Stimulated activated CD8-positive, alpha-beta memory T cell treated with anti-CD3 and anti-CD28 coated beads, Interleukin-12 subunit alpha, Interleukin-12 subunit beta, amount 100 ng/mL, for 1 hour (primary cell): ENCODE results near the gene SLC25A44.
"Not testable (repeated sequence)": the region's sequence is repeated elsewhere in the genome, so short reads cannot be mapped to it uniquely, and the experiment has no call there.

Experiments
- DNase-seq: peaks from one replicate; pipeline ENCODE4 v3.0.0-alpha.2; 2020; ENCODE audit warnings: low read depth

SLC25A44 gene

DNA sequence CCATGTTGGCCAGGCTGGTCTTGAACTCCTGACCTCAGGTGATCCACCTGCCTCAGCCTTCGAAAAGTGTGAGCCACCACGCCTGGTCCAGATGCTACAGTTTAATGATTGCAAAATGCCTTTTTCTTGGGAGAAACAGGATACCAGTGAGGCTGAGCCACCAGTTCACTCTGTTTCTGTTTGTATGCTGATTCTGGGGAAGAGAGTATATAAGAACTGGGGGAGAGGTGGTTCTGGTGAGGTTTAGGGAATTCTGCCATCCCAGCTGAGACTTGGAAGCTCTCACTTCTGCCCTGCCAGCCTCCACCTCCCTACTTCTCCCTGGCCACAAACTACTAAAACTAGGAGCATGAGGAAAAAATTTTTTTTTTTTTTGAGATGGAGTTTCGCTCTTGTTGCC, 10.8 kb downstream of the SLC25A44 start:
- DNase-seq = no peak

DNA sequence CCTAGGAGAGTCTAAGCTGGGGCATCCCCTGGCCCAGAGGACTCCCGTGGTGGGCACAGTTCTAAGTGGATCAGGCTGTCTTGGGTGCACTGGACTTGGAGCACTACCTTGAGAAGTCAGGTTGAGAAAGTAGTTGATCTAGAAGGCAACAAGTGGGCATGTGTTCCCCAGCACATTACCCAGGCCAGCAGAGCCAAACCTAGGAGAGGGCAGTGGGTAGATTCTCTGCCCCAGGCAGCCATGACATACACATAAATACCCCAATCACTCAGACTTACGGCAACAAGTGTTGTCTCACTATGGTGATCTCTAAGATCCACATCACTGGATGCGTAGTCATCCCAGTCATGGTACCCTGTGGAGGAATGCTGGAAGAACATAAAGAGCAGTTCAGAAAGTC, 17.3 kb downstream of the SLC25A44 start:
- no peak for DNase-seq

DNA sequence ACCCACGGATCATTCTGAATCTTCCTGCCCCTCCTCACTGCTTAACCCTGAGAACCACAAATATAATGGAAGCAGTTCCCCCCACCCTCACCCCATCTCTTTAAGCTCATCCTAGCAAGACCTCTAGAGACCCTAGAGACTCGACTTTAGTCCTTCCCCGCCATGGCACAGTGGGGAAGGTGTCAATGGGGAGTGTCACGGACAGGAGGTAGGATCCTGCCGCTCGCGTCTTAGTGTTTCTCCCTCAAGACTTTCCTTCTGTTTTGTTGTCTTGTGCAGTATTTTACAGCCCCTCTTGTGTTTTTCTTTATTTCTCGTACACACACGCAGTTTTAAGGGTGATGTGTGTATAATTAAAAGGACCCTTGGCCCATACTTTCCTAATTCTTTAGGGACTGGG, 18.2 kb downstream of the SLC25A44 start:
- DNase-seq = no peak

DNA sequence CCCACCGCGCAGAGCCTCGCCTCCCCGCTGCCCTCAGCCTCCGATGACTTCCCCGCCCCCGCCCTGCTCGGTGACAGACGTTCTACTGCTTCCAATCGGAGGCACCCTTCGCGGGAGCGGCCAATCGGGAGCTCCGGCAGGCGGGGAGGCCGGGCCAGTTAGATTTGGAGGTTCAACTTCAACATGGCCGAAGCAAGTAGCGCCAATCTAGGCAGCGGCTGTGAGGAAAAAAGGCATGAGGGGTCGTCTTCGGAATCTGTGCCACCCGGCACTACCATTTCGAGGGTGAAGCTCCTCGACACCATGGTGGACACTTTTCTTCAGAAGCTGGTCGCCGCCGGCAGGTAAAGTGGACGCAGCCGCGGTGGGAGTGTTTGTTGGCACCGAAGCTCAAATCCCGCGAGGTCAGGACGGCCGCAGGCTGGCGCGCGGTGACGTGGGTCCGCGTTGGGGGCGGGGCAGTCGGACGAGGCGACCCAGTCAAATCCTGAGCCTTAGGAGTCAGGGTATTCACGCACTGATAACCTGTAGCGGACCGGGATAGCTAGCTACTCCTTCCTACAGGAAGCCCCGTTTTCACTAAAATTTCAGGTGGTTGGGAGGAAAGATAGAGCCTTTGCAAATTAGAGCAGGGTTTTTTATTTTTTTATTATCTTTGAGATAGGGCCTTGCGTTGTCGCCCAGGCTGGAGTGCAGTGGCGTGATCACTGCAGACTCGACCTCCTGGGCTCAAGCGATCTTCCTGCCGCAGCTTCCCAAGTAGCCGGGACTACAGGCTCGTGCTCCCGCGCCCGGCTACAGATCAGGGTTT, 19.1 kb downstream of the SLC25A44 start, which contains the start of gene PMF1:
Gene PMF1, plus strand, starts transcription at position 175 of the 811 bp plus-strand sequence. Its CDS starts 9 bp downstream, at position 184.
- DNase-seq = peak; percentile 94

DNA sequence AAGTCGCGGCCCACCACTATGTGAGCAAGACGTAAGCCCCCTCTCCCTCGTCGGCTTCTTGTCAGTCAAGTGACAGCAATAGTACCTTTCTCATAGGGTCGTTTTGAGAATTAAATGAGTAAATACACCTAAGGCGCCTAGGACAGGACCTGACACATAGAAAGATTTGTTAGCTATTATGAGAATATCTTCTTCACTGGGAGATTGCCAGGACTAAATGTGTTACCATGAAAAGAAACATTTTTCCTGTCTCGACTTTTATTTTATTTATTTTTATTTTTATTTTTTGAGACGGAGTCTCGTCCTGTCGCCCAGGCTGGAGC, 19.7 kb downstream of the SLC25A44 start:
- no peak for DNase-seq

GRCh38 chr1:156214024-156214748, 20.3 kb downstream of the SLC25A44 start:
- DNase-seq = no peak

DNA sequence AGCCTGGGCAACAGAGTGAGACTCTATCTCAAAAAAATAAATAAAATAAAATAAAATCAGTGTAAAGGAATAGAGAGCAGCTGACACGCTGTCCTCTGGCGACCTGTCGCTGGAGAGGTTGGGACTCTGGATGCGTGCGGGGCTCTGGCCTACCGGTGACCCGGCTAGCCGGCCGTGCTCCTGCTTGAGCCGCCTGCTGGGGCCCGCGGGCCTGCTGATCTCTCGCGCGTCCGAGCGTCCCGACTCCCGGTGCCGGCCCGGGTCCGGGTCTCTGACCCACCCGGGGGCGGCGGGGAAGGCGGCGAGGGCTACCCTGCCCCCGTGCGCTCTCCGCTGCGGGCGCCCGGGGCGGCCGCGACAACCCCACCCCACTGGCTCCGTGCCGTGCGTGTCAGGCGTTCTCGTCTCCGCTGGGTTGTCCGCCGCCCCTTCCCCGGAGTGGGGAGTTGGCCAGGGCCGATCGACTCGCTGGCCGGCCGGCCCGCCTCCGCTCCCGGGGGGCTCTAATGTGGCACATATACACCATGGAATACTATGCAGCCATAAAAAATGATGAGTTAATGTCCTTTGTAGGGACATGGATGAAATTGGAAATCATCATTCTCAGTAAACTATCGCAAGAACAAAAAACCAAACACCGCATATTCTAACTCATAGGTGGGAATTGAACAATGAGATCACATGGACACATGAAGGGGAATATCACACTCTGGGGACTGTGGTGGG, 22.6 kb downstream of the SLC25A44 start:
- not testable (repeated sequence) for DNase-seq

DNA sequence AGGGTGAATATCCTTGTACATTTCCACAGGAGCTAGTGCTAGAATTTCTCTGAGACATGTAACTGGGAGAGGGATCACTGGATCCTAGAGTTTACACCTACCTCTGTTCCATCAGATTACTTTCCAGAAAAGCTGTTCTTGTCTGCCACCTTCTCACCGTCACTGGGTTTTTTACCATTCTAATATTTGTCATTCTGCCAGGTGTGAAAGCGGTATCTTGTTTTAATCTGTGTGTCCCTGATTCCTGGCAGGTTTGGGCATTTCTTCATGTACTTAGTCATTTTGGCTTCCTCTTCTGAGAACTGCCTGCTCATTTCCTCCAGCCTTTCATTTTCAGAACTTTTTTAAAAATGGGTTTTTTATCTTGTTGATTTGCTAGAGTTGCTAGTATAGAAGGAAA, 24.0 kb downstream of the SLC25A44 start:
- no peak for DNase-seq

- DNase-seq = no peak
Observed at GRCh38 chr1:156220226-156220625, 26.3 kb downstream of the SLC25A44 start.

DNA sequence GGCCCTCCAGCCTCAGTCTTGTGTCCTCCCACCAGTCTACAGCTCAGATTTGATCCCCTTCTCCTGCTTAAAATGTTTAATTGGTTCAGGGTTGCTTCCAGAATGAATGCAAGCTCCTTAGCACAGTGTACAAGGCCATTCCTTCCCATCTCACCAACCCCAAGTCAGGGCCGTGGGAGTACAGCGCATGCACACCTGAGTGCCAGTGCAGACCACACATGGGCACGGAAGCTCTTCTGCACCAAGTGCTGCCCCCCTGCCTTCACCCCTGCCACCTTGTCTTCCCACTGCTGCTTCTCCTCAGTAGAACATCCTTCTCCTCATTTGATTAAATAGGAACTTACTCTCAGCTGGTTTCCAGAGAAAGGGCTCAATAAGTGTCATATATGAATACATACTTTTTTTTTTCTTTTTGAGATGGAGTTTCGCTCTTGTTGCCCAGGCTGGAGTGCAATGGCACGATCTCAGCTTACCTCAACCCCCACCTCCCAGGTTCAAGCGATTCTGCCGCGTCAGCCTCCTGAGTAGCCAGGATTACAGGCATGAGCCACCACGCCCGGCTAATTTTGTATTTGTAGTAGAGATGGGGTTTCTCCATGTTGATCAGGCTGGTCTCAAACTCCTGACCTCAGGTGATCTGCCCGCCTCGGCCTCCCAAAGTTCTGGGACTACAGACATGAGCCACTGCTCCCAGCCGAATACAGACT, 28.2 kb downstream of the SLC25A44 start:
- DNase-seq = no peak

- DNase-seq = no peak
Observed at GRCh38 chr1:156225677-156226014, 31.7 kb downstream of the SLC25A44 start.

DNA sequence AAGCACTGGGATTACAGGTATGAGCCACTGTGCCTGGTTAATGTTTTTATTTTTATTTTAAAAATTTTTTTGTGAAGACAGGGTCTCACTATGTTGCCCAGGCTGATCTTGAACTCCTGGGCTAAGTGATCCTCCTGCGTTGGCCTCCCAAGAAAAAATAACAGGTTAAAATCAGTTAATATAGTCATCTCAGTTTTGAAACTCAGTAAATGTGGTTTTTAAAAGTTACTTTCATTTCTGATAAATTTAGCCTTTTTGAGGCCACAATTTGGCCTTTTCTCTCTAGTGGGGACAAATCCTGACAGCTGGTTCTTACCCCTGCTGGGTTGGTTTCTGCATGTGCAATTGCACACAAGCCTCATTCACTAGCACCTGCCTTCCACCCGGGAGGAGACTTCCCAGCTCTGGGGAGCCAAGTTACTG, 32.2 kb downstream of the SLC25A44 start:
- no peak for DNase-seq

GRCh38 chr1:156226782-156227181, 32.9 kb downstream of the SLC25A44 start:
- DNase-seq = no peak

DNA sequence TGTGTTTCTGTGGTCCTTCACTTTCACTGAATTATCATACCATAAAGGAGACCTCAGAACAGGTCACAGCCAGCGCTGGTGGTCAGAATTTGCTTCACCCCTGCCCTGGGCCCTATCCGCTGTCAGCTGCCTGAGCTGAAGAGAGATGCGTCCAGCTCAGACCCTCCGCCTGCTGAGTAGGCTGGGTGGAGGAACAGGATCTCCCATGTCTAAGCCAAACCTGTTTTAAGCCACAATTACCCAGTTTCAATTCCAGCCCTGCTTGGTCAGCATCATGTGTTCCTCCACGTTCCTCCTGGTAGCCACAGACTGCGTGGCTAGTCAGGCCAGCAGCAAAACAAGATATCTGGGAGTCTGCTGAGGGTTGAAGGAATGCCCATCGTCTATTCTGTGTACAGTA, 34.6 kb downstream of the SLC25A44 start:
- DNase-seq = no peak

DNA sequence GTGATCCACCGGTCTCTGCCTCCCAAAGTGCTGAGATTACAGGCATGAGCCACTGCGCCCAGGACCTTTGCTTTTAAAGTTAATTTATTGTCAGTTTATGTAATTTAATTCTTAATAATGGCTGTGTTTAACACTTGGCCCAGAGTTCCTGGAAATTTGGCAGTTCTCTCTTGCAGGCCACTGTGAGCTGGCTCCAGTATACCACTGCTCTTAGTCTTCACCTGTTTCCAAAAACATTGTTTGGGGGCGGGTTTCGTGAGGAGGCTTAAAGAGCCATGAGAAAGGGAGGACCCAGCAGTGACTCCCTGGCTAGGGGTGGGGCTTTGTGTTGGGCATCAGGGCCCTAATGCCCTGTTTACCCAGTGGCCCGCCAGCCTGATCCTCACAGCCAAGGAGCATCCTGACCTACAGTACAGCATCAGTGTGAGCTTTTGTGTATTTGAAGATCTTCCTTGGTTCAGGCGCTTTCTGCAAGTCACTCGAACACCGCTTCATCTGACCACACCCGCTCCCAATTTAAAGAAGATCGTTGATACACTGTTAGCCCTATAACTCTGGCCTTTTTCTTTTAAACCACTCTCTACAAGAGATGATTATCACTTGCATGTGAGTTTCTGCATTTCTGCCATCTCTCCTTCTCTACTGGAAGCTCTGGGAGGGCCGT, 36.0 kb downstream of the SLC25A44 start:
- no peak for DNase-seq

- DNase-seq = no peak
Observed at GRCh38 chr1:156230473-156230837, 36.6 kb downstream of the SLC25A44 start.

GRCh38 chr1:156232201-156232894, 38.4 kb downstream of the SLC25A44 start:
- DNase-seq = no peak

DNA sequence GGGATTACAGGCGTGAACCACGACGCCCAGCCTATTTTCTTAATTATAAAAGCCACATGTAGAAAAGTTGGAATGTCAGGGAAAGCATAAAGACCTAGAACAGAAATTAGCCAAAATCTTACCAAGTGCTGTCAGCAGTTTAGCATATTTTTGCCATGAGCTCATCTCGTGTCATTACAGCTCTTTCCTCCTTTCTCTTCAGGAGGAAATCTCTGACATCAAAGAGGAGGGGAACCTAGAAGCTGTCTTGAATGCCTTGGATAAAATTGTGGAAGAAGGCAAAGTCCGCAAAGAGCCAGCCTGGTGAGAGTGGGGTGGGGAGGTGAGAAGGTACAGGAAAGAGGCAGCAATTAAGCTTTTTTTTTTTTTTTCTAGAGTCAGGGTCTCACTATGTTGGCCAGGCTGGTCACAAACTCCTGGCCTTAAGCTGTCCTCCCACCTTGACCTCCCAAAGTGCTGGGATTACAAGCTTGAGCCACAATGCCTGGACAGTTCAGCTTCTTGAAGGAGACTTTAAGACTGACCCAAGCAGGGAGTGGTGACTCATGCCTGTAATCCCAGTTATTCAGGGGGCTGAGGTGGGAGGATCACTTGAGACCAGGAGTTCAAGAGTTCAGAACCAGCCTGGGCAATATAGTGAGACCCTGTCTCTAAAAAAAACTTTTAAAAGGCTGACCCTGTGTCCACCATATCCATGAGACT, 39.7 kb downstream of the SLC25A44 start:
- no peak for DNase-seq

DNA sequence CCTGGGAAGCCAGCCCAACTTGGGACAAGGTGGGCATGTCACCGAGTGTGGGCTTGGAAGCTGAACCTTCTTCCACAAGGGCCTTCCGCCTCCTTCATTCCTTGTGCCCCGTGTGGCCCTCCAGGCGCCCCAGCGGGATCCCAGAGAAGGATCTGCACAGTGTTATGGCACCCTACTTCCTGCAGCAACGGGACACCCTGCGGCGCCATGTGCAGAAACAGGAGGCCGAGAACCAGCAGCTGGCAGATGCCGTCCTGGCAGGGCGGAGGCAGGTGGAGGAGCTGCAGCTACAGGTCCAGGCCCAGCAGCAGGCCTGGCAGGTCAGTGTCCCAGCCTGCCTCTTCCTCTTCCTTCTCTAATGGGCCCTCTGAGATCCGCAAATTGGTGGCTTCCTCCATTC, 42.3 kb downstream of the SLC25A44 start:
- no peak for DNase-seq

GRCh38 chr1:156238248-156238647, 44.3 kb downstream of the SLC25A44 start:
- no peak for DNase-seq
